Thyroid gland (tissue), 4 donors: ENCODE results near the gene ALPL. TPM values are rescaled to one million over a fixed set of nuclear protein-coding genes. Genes with fewer than 3 reads are reported as not detected.

Experiments
- DNase-seq, 2 donors: peaks; one replicate each; pipeline ENCODE4 v3.0.0-alpha.2; 2019
- H3K27ac ChIP-seq, 3 donors: fragments of 200-600 bp; sonication (generic); 1 replicate in 2 of 3; 2 replicates in 1 of 3; pipeline ENCODE4 v1.5.1; 2016 to 2019; ENCODE audit warnings: mild to moderate bottlenecking in 1 of 3, moderate library complexity in 1 of 3
- H3K27me3 ChIP-seq: fragments of 200-600 bp; sonication (generic); one replicate; pipeline ENCODE4 v1.5.1; 2019
- H3K36me3 ChIP-seq, 2 donors: fragments of 200-600 bp; sonication (generic); one replicate each; pipeline ENCODE4 v1.5.1; 2016 to 2019
- H3K4me1 ChIP-seq, 2 donors: fragments of 200-600 bp; sonication (generic); one replicate each; pipeline ENCODE4 v1.5.1; 2017 to 2019
- H3K4me3 ChIP-seq, 3 donors: fragments of 200-600 bp; sonication (generic); replicated peaks in 1 of 3; 1 replicate in 2 of 3; 2 replicates in 1 of 3; pipeline ENCODE4 v1.5.1; 2016; ENCODE audit warnings: mild to moderate bottlenecking in 1 of 3
- H3K9me3 ChIP-seq: fragments of 200-600 bp; sonication (generic); one replicate; pipeline ENCODE4 v1.5.1; 2017
- POLR2A ChIP-seq, 2 donors: fragments of 450-650 bp; IDR thresholded peaks; one replicate each; pipeline ENCODE4 v1.6.1; 2017; ENCODE audit warnings: antibody characterized with exemption in 2 of 2, mild to moderate bottlenecking in 2 of 2, moderate library complexity in 1 of 2
- WGBS, 2 donors: methylation state at CpG; one replicate each; pipeline ENCODE4 v1.1.5; 2017; 5-methylcytosine and 5-hydroxymethylcytosine counted together
- intact Hi-C: fragments of 100-400 bp; cut with DNase I; formaldehyde crosslinking; loops from one replicate; pipeline ENCODE4 v1.15.1; 2023
- total RNA-seq, 4 donors: library from RNA; depleted of rRNA; stranded (reverse); fragments of >200 nt; gene quantifications; one replicate each; pipeline ENCODE4 v1.2.3, GENCODE V29; 2016
- TF ChIP-seq, protein P1 (sequence below), 6 experiments: fragments of 200-600 bp in 3 of 6; fragments of 450-650 bp in 3 of 6; sonication (generic) in 3 of 6; IDR thresholded peaks; one replicate each; pipeline ENCODE4 v1.5.1; 2016 to 2019; ENCODE audit warnings: antibody characterized with exemption in 6 of 6, mild to moderate bottlenecking in 2 of 6, inconsistent platforms in 1 of 6, moderate library complexity in 1 of 6

Gene ALPL
- total RNA-seq, 4 donors from 2014 or later = 4.0 to 15.6 (median 4.5) TPM

GRCh38 chr1:21597753-21598152 is 88.5 kb downstream of the ALPL start:
- H3K27me3 ChIP-seq = no peaks in the 10 kb centered on the region
- TF ChIP-seq POLR2A (IDR thresholded peaks at IDR 0.05) = no peak
- TF ChIP-seq, protein P1, sequence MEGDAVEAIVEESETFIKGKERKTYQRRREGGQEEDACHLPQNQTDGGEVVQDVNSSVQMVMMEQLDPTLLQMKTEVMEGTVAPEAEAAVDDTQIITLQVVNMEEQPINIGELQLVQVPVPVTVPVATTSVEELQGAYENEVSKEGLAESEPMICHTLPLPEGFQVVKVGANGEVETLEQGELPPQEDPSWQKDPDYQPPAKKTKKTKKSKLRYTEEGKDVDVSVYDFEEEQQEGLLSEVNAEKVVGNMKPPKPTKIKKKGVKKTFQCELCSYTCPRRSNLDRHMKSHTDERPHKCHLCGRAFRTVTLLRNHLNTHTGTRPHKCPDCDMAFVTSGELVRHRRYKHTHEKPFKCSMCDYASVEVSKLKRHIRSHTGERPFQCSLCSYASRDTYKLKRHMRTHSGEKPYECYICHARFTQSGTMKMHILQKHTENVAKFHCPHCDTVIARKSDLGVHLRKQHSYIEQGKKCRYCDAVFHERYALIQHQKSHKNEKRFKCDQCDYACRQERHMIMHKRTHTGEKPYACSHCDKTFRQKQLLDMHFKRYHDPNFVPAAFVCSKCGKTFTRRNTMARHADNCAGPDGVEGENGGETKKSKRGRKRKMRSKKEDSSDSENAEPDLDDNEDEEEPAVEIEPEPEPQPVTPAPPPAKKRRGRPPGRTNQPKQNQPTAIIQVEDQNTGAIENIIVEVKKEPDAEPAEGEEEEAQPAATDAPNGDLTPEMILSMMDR (IDR thresholded peaks at IDR 0.05) = no peak
- DNase-seq = no peak
- WGBS, 2 donors = 78 to 85% methylated on average over 10 to 18 of the region's 19 CpGs
- intact Hi-C loops = no loop called here
- no peaks in the 10 kb centered on the region for H3K9me3 ChIP-seq
- no peaks in the 10 kb centered on the region for H3K4me1 ChIP-seq
- H3K27ac ChIP-seq = no peak overlapping the region
- H3K4me3 ChIP-seq = no peak overlapping the region
- H3K36me3 ChIP-seq = peaks cover 57 to 69% of the 10 kb centered on the region in 2 donors

DNA sequence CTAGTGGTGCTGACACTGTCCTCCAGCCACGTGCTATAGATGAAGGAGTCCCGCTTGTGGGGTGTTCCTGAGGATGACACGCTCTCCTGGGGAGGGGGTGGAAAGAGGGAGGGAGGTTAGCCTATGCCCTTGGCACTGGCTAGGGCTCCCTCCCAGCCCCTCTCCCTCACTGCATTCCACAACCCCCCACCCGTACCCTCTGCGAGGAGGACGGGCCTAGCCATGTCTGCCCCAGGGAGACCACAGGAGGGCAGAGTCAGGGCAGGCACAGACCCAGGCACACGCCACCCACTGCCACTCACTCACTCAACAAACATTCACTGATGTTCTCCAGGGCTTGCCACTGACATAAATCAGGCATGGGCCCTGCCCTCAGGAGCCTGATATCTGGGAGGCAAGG is 89.2 kb downstream of the ALPL start:
- H3K36me3 ChIP-seq = peaks cover 63 to 75% of the 10 kb centered on the region in 2 donors
- H3K27ac ChIP-seq = no peak overlapping the region
- no peak overlapping the region for H3K4me3 ChIP-seq
- no peaks in the 10 kb centered on the region for H3K9me3 ChIP-seq
- no peaks in the 10 kb centered on the region for H3K4me1 ChIP-seq
- intact Hi-C loops = no loop called here
- 80 to 90% methylated on average over 1 to 2 of the region's 7 CpGs for WGBS, 2 donors
- H3K27me3 ChIP-seq = no peaks in the 10 kb centered on the region
- TF ChIP-seq, protein P1 (IDR thresholded peaks at IDR 0.05) = no peak
- TF ChIP-seq POLR2A (IDR thresholded peaks at IDR 0.05) = no peak
- no peak for DNase-seq

- 80 to 81% methylated on average over 8 of the region's 8 CpGs for WGBS, 2 donors
- no peaks in the 10 kb centered on the region for H3K27me3 ChIP-seq
- intact Hi-C loops = no loop called here
Measured at GRCh38 chr1:21598904-21599303, 89.7 kb downstream of the ALPL start.

DNA sequence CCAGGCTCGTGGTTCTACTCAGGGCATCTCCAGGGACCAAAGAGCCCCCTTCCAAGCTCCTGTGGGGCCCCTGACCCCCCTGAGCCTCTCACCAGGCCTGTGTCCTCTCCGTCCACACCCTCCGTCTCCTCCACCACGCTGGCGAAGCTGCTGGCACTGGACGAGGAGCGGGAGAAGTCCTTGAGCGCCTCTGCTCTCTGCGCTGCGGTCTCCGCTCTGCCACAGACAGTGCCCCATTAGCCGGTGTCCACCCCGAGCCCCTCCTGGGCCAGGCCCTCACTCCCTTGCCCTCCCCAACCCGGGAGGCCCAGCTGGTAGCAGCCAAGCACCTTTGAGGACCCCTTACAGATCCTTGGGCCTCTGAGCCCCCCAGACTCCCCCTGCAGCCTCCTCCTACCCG is 90.2 kb downstream of the ALPL start:
- intact Hi-C loops = no loop called here
- no peaks in the 10 kb centered on the region for H3K9me3 ChIP-seq
- H3K4me1 ChIP-seq = no peaks in the 10 kb centered on the region
- TF ChIP-seq, protein P1 (IDR thresholded peaks at IDR 0.05) = no peak
- no peak for TF ChIP-seq POLR2A (IDR thresholded peaks at IDR 0.05)
- H3K27ac ChIP-seq = peak overlapping the region in 1 of 3 donors; percentile 7
- no peak overlapping the region for H3K4me3 ChIP-seq
- peaks cover 63 to 73% of the 10 kb centered on the region in 2 donors for H3K36me3 ChIP-seq
- WGBS, 2 donors = 89 to 94% methylated on average over 11 to 15 of the region's 15 CpGs
- DNase-seq = no peak
- no peaks in the 10 kb centered on the region for H3K27me3 ChIP-seq

More at GRCh38 chr1:21598904-21599303, 89.7 kb downstream of the ALPL start:
- TF ChIP-seq, protein P1 (IDR thresholded peaks at IDR 0.05) = no peak
- no peak for TF ChIP-seq POLR2A (IDR thresholded peaks at IDR 0.05)
- no peaks in the 10 kb centered on the region for H3K4me1 ChIP-seq
- no peaks in the 10 kb centered on the region for H3K9me3 ChIP-seq
- no peak overlapping the region for H3K4me3 ChIP-seq
- H3K36me3 ChIP-seq = peaks cover 63 to 78% of the 10 kb centered on the region in 2 donors
- no peak for DNase-seq
- H3K27ac ChIP-seq = peak overlapping the region in 1 of 3 donors; percentile 7

DNA sequence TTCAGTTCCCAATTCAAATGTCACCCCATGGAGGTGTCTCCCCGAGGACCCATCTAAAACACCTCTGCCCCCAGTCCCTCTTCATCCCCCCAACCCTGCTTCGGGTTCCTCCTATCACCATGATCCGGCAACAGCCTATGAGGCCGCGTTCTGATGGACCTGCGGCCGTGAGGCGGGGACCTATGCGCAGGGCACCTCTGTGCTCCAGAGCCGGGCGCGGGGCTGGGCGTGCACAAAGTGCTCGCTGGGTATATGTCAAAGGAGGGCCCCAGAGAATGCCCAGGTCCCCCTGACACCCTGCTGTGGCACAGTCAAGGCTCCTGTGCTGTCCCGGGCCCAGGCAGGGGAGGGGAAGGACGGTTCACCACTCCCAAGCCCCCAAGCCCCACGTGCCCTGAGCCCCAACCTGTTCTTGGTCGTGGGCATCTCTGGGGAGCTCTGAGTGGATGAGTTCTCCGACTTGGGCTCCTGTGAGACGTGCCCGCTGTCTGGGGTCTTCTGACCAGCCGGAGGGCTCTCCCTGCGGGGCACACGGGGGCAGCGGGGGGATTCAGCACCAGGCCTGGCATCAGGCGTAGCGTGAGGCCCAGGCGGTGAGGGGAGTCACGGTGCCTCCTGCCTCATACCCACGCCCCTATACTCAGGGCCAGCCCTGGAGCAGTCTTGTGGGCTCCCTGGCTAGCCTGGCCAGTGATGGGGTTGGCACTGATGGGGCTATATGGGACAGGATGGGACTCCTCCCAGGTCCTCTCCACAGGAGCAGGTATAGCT is 92.2 kb downstream of the ALPL start:
- Histone ChIP-seq H3K9me3 (no peaks in the 10 kb centered on the region), H3K4me1 (peaks cover 0 to under 1% of the 10 kb centered on the region in 2 donors), H3K27me3 (no peaks in the 10 kb centered on the region), H3K4me3 (no peak overlapping the region), H3K36me3 (peaks cover 61 to 79% of the 10 kb centered on the region in 2 donors), H3K27ac (no peak overlapping the region)
- TF ChIP-seq POLR2A (IDR thresholded peaks at IDR 0.05) = no peak
- TF ChIP-seq, protein P1 (IDR thresholded peaks at IDR 0.05) = no peak
- intact Hi-C loops = no loop called here
- WGBS, 2 donors = 94% methylated on average over 16 to 22 of the region's 30 CpGs
- no peak for DNase-seq
